Subcutaneous abdominal adipose tissue (tissue), 5 donors: ENCODE data around the gene ID4.
A peak's percentile ranks its signal among the peaks of the same experiment; 100 is the strongest.

Experiments used
- H3K27ac ChIP-seq: one replicate; pipeline ENCODE4 v1.7.0; 2013; ENCODE audit warnings: low read depth, mild to moderate bottlenecking, inconsistent platforms, low read length, moderate library complexity
- H3K27me3 ChIP-seq, 5 donors: one replicate each; pipeline ENCODE4 v1.7.0; 2013; ENCODE audit warnings: low read length in 5 of 5, inconsistent platforms in 1 of 5; ENCODE audit not compliant: control insufficient read depth in 5 of 5, insufficient read depth in 4 of 5
- H3K36me3 ChIP-seq, 5 donors: one replicate each; pipeline ENCODE4 v1.7.0; 2013; ENCODE audit warnings: low read length in 5 of 5; ENCODE audit not compliant: control insufficient read depth in 5 of 5, insufficient read depth in 5 of 5
- H3K4me1 ChIP-seq, 5 donors: one replicate each; pipeline ENCODE4 v1.7.0; 2013; ENCODE audit warnings: low read length in 5 of 5, mild to moderate bottlenecking in 3 of 5, moderate library complexity in 1 of 5; ENCODE audit not compliant: control insufficient read depth in 5 of 5, insufficient read depth in 5 of 5
- H3K4me3 ChIP-seq, 5 donors: one replicate each; pipeline ENCODE4 v1.7.0; 2013; ENCODE audit warnings: low read length in 5 of 5, low read depth in 1 of 5
- H3K9ac ChIP-seq, 5 donors: one replicate each; pipeline ENCODE4 v1.7.0; 2013; ENCODE audit warnings: low read length in 5 of 5, mild to moderate bottlenecking in 4 of 5, moderate library complexity in 3 of 5
- H3K9me3 ChIP-seq, 5 donors: one replicate each; pipeline ENCODE4 v1.7.0; 2013; ENCODE audit warnings: low read length in 5 of 5; ENCODE audit not compliant: control insufficient read depth in 5 of 5
- donor health status: healthy.
- donor health status: healthy.
- donor health status: healthy.
- donor health status: healthy.
- donor health status: healthy.

ID4 gene

DNA sequence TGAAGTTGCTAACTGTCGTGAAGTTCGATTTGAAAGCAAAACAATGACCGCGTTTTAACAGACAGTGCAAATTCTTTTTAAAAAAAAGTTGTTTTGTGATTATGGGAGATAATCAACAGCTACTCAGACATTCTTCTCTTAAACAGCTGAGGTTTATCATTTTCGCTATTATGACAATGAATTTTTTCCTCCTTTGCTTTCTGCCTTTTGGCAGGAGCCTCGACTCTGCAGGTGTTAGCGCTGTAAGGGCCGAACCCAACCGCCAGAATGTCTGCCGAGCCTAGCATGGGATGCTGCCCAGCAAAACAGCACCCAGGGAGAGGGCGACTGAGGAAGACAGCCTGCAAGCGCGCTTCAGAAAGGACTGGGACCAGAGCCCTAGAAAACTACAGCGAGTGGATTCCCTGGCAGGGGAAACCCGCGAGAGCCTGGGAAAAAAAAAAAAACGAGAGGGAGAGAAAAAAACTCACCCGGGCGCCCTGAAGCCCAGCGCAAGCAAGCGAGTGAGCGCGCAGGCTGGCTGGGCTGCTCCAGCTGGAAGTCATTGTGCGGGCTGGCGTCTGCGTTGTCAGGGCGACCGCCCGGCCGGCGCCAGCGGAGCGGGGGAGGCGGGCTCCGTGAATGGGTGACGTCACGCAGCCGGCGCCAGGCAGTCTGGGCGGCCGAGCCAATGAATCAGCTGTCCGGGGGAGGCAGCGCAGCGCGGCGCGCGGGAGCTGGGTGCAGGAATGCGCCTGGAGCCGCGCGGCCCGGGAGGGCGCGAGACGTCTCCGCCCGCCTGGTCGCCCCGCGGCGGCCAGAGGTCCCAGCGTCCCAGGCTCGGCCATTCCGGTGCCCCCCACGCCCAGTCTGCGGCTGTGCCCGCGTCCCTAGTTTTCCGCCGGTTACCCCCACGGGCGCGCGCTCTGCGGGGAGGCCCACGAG is 32.7 kb upstream of the ID4 start:
- H3K27me3 ChIP-seq = no peaks in the 10 kb centered on the region
- H3K36me3 ChIP-seq = no peaks in the 10 kb centered on the region
- peak overlapping the region; percentile 48 to 66 (median 66) for H3K9ac ChIP-seq
- no peaks in the 10 kb centered on the region for H3K9me3 ChIP-seq
- H3K4me3 ChIP-seq = peak overlapping the region; percentile 73 to 83 (median 74)
- peaks cover 4 to 22% (median 21%) of the 10 kb centered on the region in 5 donors for H3K4me1 ChIP-seq
- H3K27ac ChIP-seq = peak overlapping the region; percentile 84

DNA sequence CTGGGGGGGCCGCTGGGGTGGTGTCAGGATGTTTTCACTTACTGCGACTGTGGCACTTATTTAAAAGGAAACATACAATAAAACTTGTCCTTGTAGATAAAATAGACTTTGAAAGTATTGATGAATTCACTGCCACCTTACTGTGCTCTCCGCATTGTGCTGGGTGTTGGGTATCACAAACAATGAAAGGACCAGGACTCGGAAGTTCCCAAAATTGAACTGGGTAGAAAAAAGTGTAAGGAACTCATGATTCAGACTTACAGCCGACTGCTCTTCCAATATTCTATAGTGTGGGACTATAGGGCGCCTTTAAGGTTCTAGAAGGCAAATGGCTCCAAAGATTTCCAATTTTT is 32.1 kb upstream of the ID4 start:
- H3K9ac ChIP-seq = peak overlapping the region in 4 of 5 donors; percentile 48 to 66 (median 66)
- peak overlapping the region; percentile 29 to 74 (median 73) for H3K4me3 ChIP-seq
- H3K27ac ChIP-seq = peak overlapping the region; percentile 64
- peaks cover 4 to 22% (median 21%) of the 10 kb centered on the region in 5 donors for H3K4me1 ChIP-seq
- H3K9me3 ChIP-seq = no peaks in the 10 kb centered on the region
- H3K36me3 ChIP-seq = no peaks in the 10 kb centered on the region
- no peaks in the 10 kb centered on the region for H3K27me3 ChIP-seq

DNA sequence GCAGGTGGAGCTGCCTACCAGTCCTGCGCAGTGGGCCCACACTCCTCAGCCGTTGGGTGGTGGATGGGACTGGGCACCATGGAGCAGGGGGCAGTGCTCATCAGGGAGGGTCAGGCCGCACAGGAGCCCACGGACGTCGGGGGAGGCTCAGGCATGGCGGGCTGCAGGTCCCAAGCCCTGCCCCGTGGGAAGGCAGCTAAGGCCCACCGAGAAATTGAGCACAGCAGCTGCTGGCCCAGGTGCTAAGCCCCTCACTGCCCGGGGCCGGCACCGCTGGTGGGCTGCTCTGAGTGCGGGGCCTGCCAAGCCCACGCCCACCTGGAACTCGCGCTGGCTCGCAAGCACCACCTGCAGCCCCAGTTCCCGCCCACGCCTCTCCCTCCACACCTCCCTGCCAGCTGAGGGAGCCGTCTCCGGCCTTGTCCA is 30.2 kb upstream of the ID4 start:
- H3K27ac ChIP-seq = no peak overlapping the region
- no peaks in the 10 kb centered on the region for H3K9me3 ChIP-seq
- H3K36me3 ChIP-seq = no peaks in the 10 kb centered on the region
- H3K27me3 ChIP-seq = no peaks in the 10 kb centered on the region
- peaks cover 4 to 22% (median 21%) of the 10 kb centered on the region in 5 donors for H3K4me1 ChIP-seq
- no peak overlapping the region for H3K4me3 ChIP-seq
- H3K9ac ChIP-seq = no peak overlapping the region

DNA sequence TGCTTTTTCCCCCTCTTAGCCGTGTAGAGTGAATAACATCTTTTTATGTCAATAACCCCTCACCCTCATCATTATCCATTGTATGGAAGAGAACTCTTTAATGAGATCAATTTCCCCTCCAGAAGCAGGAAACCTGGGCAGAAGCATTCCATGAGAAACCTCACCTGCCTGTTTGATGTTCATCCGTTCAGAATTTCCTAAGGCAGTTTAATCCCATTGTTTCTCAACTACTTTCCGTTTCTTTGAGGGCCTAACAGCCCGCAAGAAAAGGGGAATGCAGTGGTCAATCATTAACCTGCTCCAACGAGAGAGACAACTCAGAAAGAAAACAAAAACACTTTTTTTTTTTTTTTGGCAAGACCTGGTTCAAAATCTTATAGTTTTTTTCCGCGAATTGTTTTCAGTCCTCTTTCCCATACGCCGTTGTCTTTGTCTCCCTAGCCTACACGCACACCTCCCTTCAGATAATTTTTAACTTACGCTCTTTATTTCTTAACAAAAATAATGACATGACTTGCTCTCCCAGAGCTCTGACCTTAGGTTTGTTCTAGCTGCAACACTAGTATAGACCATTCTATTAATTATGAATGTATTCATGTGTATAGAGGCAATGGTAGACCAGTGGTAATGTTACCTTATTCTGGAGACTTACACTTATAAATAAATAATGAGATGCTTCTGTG is 25.6 kb upstream of the ID4 start:
- Histone ChIP-seq H3K27me3 (no peaks in the 10 kb centered on the region), H3K27ac (no peak overlapping the region), H3K9me3 (no peaks in the 10 kb centered on the region), H3K36me3 (no peaks in the 10 kb centered on the region), H3K9ac (no peak overlapping the region), H3K4me1 (no peaks in the 10 kb centered on the region), H3K4me3 (no peak overlapping the region)

GRCh38 chr6:19812512-19813119 is 24.6 kb upstream of the ID4 start:
- Histone ChIP-seq H3K36me3 (no peaks in the 10 kb centered on the region), H3K4me3 (no peak overlapping the region), H3K27ac (no peak overlapping the region), H3K9me3 (peaks cover 0 to 4% (median 0%) of the 10 kb centered on the region in 5 donors), H3K9ac (no peak overlapping the region), H3K27me3 (no peaks in the 10 kb centered on the region), H3K4me1 (no peaks in the 10 kb centered on the region)

DNA sequence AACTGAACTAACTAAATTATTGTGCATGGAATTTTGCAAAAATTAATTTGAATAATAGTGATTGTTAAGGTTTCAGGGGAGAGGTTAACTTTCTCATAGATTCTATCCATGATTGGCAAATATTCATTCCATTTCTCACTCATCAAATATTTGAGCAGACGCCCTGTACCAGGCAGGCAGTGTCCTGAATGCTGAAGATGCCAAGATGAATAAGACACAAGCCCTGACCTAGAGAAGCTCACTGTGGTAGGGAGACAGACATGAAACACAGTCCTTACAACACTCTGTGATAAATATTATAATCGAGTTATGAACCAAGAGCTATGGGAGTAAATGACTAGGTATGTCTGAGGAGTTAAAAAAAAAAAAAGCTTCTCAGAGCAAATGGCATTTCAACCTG is 18.4 kb upstream of the ID4 start:
- H3K36me3 ChIP-seq = no peaks in the 10 kb centered on the region
- H3K9me3 ChIP-seq = peaks cover 0 to 4% (median 0%) of the 10 kb centered on the region in 5 donors
- H3K27me3 ChIP-seq = no peaks in the 10 kb centered on the region
- no peak overlapping the region for H3K9ac ChIP-seq
- H3K4me1 ChIP-seq = no peaks in the 10 kb centered on the region
- H3K4me3 ChIP-seq = no peak overlapping the region
- no peak overlapping the region for H3K27ac ChIP-seq

GRCh38 chr6:19824058-19824807 is 12.9 kb upstream of the ID4 start:
- Histone ChIP-seq H3K9ac (no peak overlapping the region), H3K9me3 (no peaks in the 10 kb centered on the region), H3K27me3 (no peaks in the 10 kb centered on the region), H3K36me3 (no peaks in the 10 kb centered on the region), H3K27ac (no peak overlapping the region), H3K4me1 (no peaks in the 10 kb centered on the region), H3K4me3 (no peak overlapping the region)

DNA sequence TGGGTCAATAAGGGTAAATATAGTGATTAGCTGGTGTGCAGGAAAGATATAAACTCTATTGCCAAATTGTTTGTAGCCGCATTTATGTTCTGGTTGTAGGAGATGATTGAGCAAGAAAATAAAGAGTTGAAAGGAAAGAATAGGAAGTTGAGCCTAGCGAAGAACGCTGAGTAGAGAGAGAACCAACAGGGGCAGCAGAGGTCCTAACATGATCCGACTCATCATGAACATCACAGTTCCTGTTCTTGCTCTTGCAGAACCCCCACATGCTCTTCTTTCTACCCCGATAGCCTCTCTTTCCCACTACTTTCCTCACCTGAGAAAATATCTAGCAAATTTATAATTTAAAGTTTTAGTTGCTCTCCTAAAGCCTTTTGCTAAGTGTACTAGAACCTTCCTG is 9.9 kb upstream of the ID4 start:
- no peak overlapping the region for H3K9ac ChIP-seq

DNA sequence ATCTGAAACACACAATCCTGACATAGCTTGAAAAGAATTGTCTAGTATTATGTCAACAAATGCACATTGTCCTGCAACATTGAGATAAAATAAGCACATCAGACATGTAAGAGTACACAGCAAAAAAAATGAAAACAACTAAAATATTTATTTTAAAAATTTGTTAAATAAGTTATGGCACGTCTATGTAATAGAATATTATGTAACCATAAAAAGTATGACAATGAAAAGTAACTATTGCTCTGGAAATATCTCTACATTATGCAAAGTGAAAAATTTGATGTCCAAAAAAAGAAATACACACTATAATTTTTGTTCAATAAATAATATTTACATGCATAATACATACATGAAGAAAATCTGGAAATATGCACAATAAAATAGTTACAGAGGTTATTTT is 9.3 kb upstream of the ID4 start:
- no peak overlapping the region for H3K4me3 ChIP-seq
- H3K27ac ChIP-seq = no peak overlapping the region
- no peaks in the 10 kb centered on the region for H3K4me1 ChIP-seq
- H3K27me3 ChIP-seq = no peaks in the 10 kb centered on the region
- H3K9ac ChIP-seq = no peak overlapping the region
- no peaks in the 10 kb centered on the region for H3K9me3 ChIP-seq
- H3K36me3 ChIP-seq = no peaks in the 10 kb centered on the region

More for the DNA sequence above, 9.9 kb upstream of the ID4 start:
- Histone ChIP-seq H3K4me3 (no peak overlapping the region), H3K27me3 (no peaks in the 10 kb centered on the region), H3K27ac (no peak overlapping the region), H3K9me3 (no peaks in the 10 kb centered on the region), H3K36me3 (no peaks in the 10 kb centered on the region), H3K4me1 (no peaks in the 10 kb centered on the region)
